Mesothelial cell of epicardium (in vitro differentiated cells): Measurements from ENCODE around the gene TYRP1. TPM values are rescaled to one million over a fixed set of nuclear protein-coding genes. Genes with fewer than 3 reads are reported as not detected.

Source experiments
- DNase-seq, 2 experiments: peaks; one replicate each; pipeline ENCODE4 v3.0.0; 2021; ENCODE audit warnings: low spot score in 2 of 2; ENCODE audit not compliant: unreplicated experiment in 2 of 2
- H3K27ac Mint-ChIP-seq: 2 replicates; pipeline ENCODE4 v1.8.0; 2021; ENCODE audit warnings: mixed read lengths
- H3K27me3 Mint-ChIP-seq: 2 replicates; pipeline ENCODE4 v1.8.0; 2021; ENCODE audit warnings: low read depth, mixed read lengths
- H3K36me3 Mint-ChIP-seq: 2 replicates; pipeline ENCODE4 v1.8.0; 2021; ENCODE audit warnings: mixed read lengths
- H3K4me1 Mint-ChIP-seq: 2 replicates; pipeline ENCODE4 v1.8.0; 2021; ENCODE audit warnings: mixed read lengths
- H3K4me3 Mint-ChIP-seq: 2 replicates; pipeline ENCODE4 v1.8.0; 2021; ENCODE audit warnings: mild to moderate bottlenecking, moderate library complexity, mixed read lengths
- H3K9me3 Mint-ChIP-seq: 2 replicates; pipeline ENCODE4 v1.8.0; 2021; ENCODE audit warnings: mixed read lengths
- total RNA-seq: library from RNA; stranded (reverse); gene quantifications from 3 replicates; pipeline ENCODE4 v1.2.1, GENCODE V29; 2021
- TF ChIP-seq, protein P1 (sequence below): fragments of 200-600 bp; sonication (generic); IDR thresholded peaks from one replicate; pipeline ENCODE4 v1.5.0; 2021; ENCODE audit warnings: antibody characterized with exemption; ENCODE audit not compliant: unreplicated experiment

Gene TYRP1
- total RNA-seq, 1 donor from 2014 or later = 0.42 TPM

DNA sequence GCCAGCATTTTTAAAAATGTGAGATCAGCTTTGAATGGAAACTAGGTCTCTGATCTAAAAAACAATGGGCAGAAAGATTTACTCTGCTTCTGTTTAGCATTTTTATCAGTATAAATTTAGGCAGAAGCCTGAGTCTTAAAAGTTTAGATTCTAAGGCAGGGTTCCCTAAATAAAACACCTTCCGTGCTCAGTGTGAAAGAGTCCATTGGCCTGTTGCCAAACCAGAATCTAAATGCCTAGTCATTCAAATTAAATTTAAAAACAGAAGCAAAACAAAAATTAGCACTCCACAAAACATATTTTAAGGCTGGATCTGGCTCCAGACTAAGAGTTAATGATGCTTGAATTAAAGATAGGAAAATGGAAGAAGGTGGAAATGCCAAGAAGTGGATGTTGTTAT lies 4.5 kb downstream of the TYRP1 start:
- no peak for DNase-seq
- H3K4me1 Mint-ChIP-seq = peaks cover 56% of the 10 kb centered on the region
- no peaks in the 10 kb centered on the region for H3K27me3 Mint-ChIP-seq
- no peaks in the 10 kb centered on the region for H3K9me3 Mint-ChIP-seq
- no peak overlapping the region for H3K4me3 Mint-ChIP-seq
- no peaks in the 10 kb centered on the region for H3K36me3 Mint-ChIP-seq
- peak overlapping the region; percentile 87 for H3K27ac Mint-ChIP-seq
- TF ChIP-seq, protein P1, sequence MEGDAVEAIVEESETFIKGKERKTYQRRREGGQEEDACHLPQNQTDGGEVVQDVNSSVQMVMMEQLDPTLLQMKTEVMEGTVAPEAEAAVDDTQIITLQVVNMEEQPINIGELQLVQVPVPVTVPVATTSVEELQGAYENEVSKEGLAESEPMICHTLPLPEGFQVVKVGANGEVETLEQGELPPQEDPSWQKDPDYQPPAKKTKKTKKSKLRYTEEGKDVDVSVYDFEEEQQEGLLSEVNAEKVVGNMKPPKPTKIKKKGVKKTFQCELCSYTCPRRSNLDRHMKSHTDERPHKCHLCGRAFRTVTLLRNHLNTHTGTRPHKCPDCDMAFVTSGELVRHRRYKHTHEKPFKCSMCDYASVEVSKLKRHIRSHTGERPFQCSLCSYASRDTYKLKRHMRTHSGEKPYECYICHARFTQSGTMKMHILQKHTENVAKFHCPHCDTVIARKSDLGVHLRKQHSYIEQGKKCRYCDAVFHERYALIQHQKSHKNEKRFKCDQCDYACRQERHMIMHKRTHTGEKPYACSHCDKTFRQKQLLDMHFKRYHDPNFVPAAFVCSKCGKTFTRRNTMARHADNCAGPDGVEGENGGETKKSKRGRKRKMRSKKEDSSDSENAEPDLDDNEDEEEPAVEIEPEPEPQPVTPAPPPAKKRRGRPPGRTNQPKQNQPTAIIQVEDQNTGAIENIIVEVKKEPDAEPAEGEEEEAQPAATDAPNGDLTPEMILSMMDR = no peak

DNA sequence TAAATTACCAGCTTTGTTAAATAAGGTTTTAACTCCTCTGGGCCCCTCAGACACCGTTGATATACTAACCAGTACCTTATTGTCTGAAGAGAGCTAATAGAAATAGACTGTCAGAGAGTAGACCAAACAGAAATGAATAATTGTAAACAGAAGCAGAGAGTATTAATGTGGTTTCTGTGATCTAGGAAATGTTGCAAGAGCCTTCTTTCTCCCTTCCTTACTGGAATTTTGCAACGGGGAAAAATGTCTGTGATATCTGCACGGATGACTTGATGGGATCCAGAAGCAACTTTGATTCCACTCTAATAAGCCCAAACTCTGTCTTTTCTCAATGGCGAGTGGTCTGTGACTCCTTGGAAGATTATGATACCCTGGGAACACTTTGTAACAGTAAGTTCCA lies 5.1 kb downstream of the TYRP1 start:
- TF ChIP-seq, protein P1 = no peak
- Mint-ChIP-seq H3K9me3 (no peaks in the 10 kb centered on the region), H3K36me3 (no peaks in the 10 kb centered on the region), H3K27ac (peak overlapping the region; percentile 87), H3K4me1 (peaks cover 56% of the 10 kb centered on the region), H3K4me3 (no peak overlapping the region), H3K27me3 (no peaks in the 10 kb centered on the region)
- no peak for DNase-seq

DNA sequence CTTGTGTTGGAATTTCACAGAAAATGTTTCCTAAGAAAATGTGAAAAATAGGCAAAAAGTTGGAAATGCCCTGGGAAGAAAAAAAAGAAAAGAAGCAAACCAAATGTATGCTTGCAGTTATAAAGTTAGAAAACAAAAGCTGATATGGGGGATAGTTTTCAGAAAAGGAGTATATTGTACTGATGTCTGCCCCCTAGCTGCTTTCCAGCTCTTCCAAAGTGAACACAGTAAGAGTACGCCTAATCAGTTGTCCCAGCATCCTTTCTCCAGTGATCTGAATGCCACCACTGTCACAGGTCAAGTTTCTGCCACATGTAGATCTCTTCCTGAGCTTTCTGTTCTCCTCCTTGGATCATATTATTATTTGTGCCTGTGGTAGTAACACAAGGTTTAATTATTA lies 5.8 kb downstream of the TYRP1 start:
- Mint-ChIP-seq H3K4me3 (no peak overlapping the region), H3K4me1 (peaks cover 56% of the 10 kb centered on the region), H3K9me3 (no peaks in the 10 kb centered on the region), H3K27ac (peak overlapping the region; percentile 87), H3K36me3 (no peaks in the 10 kb centered on the region), H3K27me3 (no peaks in the 10 kb centered on the region)
- DNase-seq = no peak
- TF ChIP-seq, protein P1 = no peak

DNA sequence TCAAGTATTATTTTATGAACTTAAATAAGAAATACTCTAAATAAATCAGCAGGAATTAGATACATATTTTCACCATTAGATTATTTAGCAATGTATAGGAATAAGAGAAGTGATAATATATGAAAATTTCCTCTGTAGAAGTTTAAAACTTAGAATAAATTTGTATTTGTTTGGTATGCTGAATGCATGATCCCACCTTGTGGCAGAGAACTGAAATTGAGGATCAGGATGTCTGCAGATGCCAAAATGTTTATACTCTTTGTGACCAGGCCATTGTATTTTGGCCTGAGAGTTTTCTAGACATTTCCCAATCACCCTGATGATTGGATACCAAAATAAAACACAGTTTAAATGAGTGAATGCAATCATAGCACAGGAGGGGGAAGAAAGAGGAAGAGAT lies 6.3 kb downstream of the TYRP1 start:
- no peak overlapping the region for H3K27ac Mint-ChIP-seq
- peaks cover 56% of the 10 kb centered on the region for H3K4me1 Mint-ChIP-seq
- TF ChIP-seq, protein P1 = peak; percentile 45
- H3K4me3 Mint-ChIP-seq = no peak overlapping the region
- no peaks in the 10 kb centered on the region for H3K9me3 Mint-ChIP-seq
- H3K27me3 Mint-ChIP-seq = no peaks in the 10 kb centered on the region
- DNase-seq = no peak
- H3K36me3 Mint-ChIP-seq = no peaks in the 10 kb centered on the region

DNA sequence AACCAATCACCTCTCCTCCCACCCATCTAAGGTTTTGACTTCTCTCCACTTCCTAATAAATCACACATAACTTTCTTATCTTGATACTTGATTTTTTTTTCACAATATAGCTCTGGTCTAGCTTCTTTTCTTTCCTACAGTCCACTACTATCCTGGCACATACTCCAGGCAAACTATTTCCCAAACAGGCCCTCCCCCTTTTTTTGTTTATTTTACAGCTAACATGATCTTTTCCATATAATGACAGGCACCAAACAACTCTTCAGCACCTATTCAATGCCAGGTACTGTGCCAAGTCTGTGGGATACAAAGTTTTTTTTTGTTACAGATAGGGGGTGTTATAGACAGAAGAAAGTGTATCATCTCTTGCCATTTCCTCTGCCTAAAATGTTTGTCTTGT lies 7.9 kb downstream of the TYRP1 start:
- no peak for DNase-seq
- Mint-ChIP-seq H3K27me3 (no peaks in the 10 kb centered on the region), H3K9me3 (no peaks in the 10 kb centered on the region), H3K27ac (no peak overlapping the region), H3K4me1 (peaks cover 46% of the 10 kb centered on the region), H3K4me3 (no peak overlapping the region), H3K36me3 (no peaks in the 10 kb centered on the region)
- TF ChIP-seq, protein P1 = no peak

DNA sequence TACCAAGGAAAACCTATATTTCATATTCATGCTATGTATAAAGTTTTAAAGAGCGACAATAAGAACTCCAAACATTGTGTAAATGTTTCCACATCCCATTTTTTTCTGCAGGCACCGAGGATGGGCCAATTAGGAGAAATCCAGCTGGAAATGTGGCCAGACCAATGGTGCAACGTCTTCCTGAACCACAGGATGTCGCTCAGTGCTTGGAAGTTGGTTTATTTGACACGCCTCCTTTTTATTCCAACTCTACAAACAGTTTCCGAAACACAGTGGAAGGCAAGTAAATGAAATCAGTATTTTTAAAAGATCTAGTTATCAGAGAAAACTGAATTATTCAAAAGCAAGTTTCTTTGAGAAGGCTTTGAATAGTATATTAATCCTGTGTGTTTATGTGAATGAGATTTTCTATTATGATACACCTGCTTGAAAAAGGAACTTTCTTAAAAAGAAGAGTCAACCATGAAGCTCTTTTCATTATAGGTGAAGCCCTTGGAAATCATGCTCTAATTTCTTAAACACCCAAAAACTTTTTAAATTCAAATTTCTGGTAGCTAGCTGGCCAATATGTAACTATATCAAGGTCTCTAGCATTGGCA lies 9.1 kb downstream of the TYRP1 start:
- no peaks in the 10 kb centered on the region for H3K27me3 Mint-ChIP-seq
- no peak overlapping the region for H3K27ac Mint-ChIP-seq
- H3K4me3 Mint-ChIP-seq = no peak overlapping the region
- TF ChIP-seq, protein P1 = peak; percentile 52
- peaks cover 42% of the 10 kb centered on the region for H3K4me1 Mint-ChIP-seq
- H3K36me3 Mint-ChIP-seq = no peaks in the 10 kb centered on the region
- no peaks in the 10 kb centered on the region for H3K9me3 Mint-ChIP-seq
- DNase-seq = peak in 1 of 2 experiments; percentile 43
